ENCODE data around the gene MON2.
"Not testable (repeated sequence)": the region's sequence is repeated elsewhere in the genome, so short reads cannot be mapped to it uniquely, and the experiment has no call there.

MON2 gene

GRCh38 chr12:62448436-62448835 lies 18.2 kb upstream of the MON2 start:
- no peaks in the 10 kb centered on the region for H3K4me1 ChIP-seq (ENCODE audit: control insufficient read depth, insufficient read depth, low read length)
- no peaks in the 10 kb centered on the region; the same call in 1 of the 2 replicates for H3K27me3 ChIP-seq (ENCODE audit: control insufficient read depth, insufficient read depth, low read length)
- H3K27ac ChIP-seq (ENCODE audit: low read depth, low read length): no peak overlapping the region
- no peaks in the 10 kb centered on the region for H3K36me3 ChIP-seq (ENCODE audit: control insufficient read depth, insufficient read depth, low read length)
- no peak overlapping the region for H3K4me3 ChIP-seq (ENCODE audit: low read depth, low read length)
- H3K9ac ChIP-seq (ENCODE audit: low read length): no peak overlapping the region
- no peaks in the 10 kb centered on the region for H3K9me3 ChIP-seq (ENCODE audit: control insufficient read depth, insufficient read depth, low read depth, low read length)

GRCh38 chr12:62455429-62455828 lies 11.2 kb upstream of the MON2 start:
- H3K4me3 ChIP-seq (ENCODE audit: low read depth, low read length); H3K27me3 ChIP-seq (ENCODE audit: control insufficient read depth, insufficient read depth, low read length); H3K9ac ChIP-seq (ENCODE audit: low read length); H3K27ac ChIP-seq (ENCODE audit: low read depth, low read length); H3K9me3 ChIP-seq (ENCODE audit: control insufficient read depth, insufficient read depth, low read depth, low read length); H3K36me3 ChIP-seq (ENCODE audit: control insufficient read depth, insufficient read depth, low read length); H3K4me1 ChIP-seq (ENCODE audit: control insufficient read depth, insufficient read depth, low read length): not testable (repeated sequence)

- H3K4me1 ChIP-seq (ENCODE audit: control insufficient read depth, insufficient read depth, low read length): no peaks in the 10 kb centered on the region
- no peak overlapping the region for H3K27ac ChIP-seq (ENCODE audit: low read depth, low read length)
- H3K9ac ChIP-seq (ENCODE audit: low read length): no peak overlapping the region
- H3K27me3 ChIP-seq (ENCODE audit: control insufficient read depth, insufficient read depth, low read length): no peaks in the 10 kb centered on the region
- H3K36me3 ChIP-seq (ENCODE audit: control insufficient read depth, insufficient read depth, low read length): no peaks in the 10 kb centered on the region
- H3K9me3 ChIP-seq (ENCODE audit: control insufficient read depth, insufficient read depth, low read depth, low read length): peaks cover 13% of the 10 kb centered on the region
- no peak overlapping the region for H3K4me3 ChIP-seq (ENCODE audit: low read depth, low read length)
These were observed 8.0 kb upstream of the MON2 start for GRCh38 chr12:62458626-62459025.

GRCh38 chr12:62459976-62460375 lies 6.7 kb upstream of the MON2 start:
- Histone ChIP-seq H3K9ac (ENCODE audit: low read length) (no peak overlapping the region), H3K4me3 (ENCODE audit: low read depth, low read length) (no peak overlapping the region), H3K27me3 (ENCODE audit: control insufficient read depth, insufficient read depth, low read length) (no peaks in the 10 kb centered on the region), H3K9me3 (ENCODE audit: control insufficient read depth, insufficient read depth, low read depth, low read length) (peaks cover 16% of the 10 kb centered on the region), H3K4me1 (ENCODE audit: control insufficient read depth, insufficient read depth, low read length) (no peaks in the 10 kb centered on the region), H3K36me3 (ENCODE audit: control insufficient read depth, insufficient read depth, low read length) (no peaks in the 10 kb centered on the region), H3K27ac (ENCODE audit: low read depth, low read length) (no peak overlapping the region)

- not testable (repeated sequence) for H3K9ac ChIP-seq (ENCODE audit: low read length); H3K27me3 ChIP-seq (ENCODE audit: control insufficient read depth, insufficient read depth, low read length); H3K4me3 ChIP-seq (ENCODE audit: low read depth, low read length); H3K4me1 ChIP-seq (ENCODE audit: control insufficient read depth, insufficient read depth, low read length); H3K27ac ChIP-seq (ENCODE audit: low read depth, low read length); H3K36me3 ChIP-seq (ENCODE audit: control insufficient read depth, insufficient read depth, low read length)
- peaks cover 13% of the 10 kb centered on the region for H3K9me3 ChIP-seq (ENCODE audit: control insufficient read depth, insufficient read depth, low read depth, low read length)
These were observed 5.3 kb upstream of the MON2 start for GRCh38 chr12:62461171-62461837.

GRCh38 chr12:62463252-62463651 lies 3.4 kb upstream of the MON2 start:
- H3K36me3 ChIP-seq (ENCODE audit: control insufficient read depth, insufficient read depth, low read length); H3K4me1 ChIP-seq (ENCODE audit: control insufficient read depth, insufficient read depth, low read length); H3K27me3 ChIP-seq (ENCODE audit: control insufficient read depth, insufficient read depth, low read length); H3K4me3 ChIP-seq (ENCODE audit: low read depth, low read length); H3K27ac ChIP-seq (ENCODE audit: low read depth, low read length); H3K9ac ChIP-seq (ENCODE audit: low read length): not testable (repeated sequence)
- H3K9me3 ChIP-seq (ENCODE audit: control insufficient read depth, insufficient read depth, low read depth, low read length): peaks cover 13% of the 10 kb centered on the region

GRCh38 chr12:62466018-62466593 lies 520 bp upstream of the MON2 start:
- Histone ChIP-seq H3K36me3 (ENCODE audit: control insufficient read depth, insufficient read depth, low read length) (no peaks in the 10 kb centered on the region), H3K27ac (ENCODE audit: low read depth, low read length) (no peak overlapping the region), H3K4me3 (ENCODE audit: low read depth, low read length) (peak overlapping the region; percentile 94), H3K9me3 (ENCODE audit: control insufficient read depth, insufficient read depth, low read depth, low read length) (peaks cover 8% of the 10 kb centered on the region), H3K4me1 (ENCODE audit: control insufficient read depth, insufficient read depth, low read length) (no peaks in the 10 kb centered on the region), H3K9ac (ENCODE audit: low read length) (peak overlapping the region; percentile 64), H3K27me3 (ENCODE audit: control insufficient read depth, insufficient read depth, low read length) (no peaks in the 10 kb centered on the region)

- H3K27ac ChIP-seq (ENCODE audit: low read depth, low read length): no peak overlapping the region
- H3K27me3 ChIP-seq (ENCODE audit: control insufficient read depth, insufficient read depth, low read length): no peaks in the 10 kb centered on the region
- H3K4me3 ChIP-seq (ENCODE audit: low read depth, low read length): peak overlapping the region; percentile 37
- no peaks in the 10 kb centered on the region for H3K36me3 ChIP-seq (ENCODE audit: control insufficient read depth, insufficient read depth, low read length)
- H3K9me3 ChIP-seq (ENCODE audit: control insufficient read depth, insufficient read depth, low read depth, low read length): peaks cover 3% of the 10 kb centered on the region; the same call in 1 of the 2 replicates
- no peak overlapping the region for H3K9ac ChIP-seq (ENCODE audit: low read length)
- peaks cover 5% of the 10 kb centered on the region; the same call in 1 of the 2 replicates for H3K4me1 ChIP-seq (ENCODE audit: control insufficient read depth, insufficient read depth, low read length)
These were observed 1.8 kb downstream of the MON2 start for GRCh38 chr12:62468397-62468796.

GRCh38 chr12:62468935-62469334 lies 2.3 kb downstream of the MON2 start:
- no peak overlapping the region for H3K9ac ChIP-seq (ENCODE audit: low read length)
- H3K27me3 ChIP-seq (ENCODE audit: control insufficient read depth, insufficient read depth, low read length): no peaks in the 10 kb centered on the region
- no peak overlapping the region for H3K27ac ChIP-seq (ENCODE audit: low read depth, low read length)
- H3K9me3 ChIP-seq (ENCODE audit: control insufficient read depth, insufficient read depth, low read depth, low read length): peaks cover 3% of the 10 kb centered on the region; the same call in 1 of the 2 replicates
- H3K4me3 ChIP-seq (ENCODE audit: low read depth, low read length): peak overlapping the region; percentile 37
- H3K4me1 ChIP-seq (ENCODE audit: control insufficient read depth, insufficient read depth, low read length): peaks cover 5% of the 10 kb centered on the region; the same call in 1 of the 2 replicates
- H3K36me3 ChIP-seq (ENCODE audit: control insufficient read depth, insufficient read depth, low read length): no peaks in the 10 kb centered on the region

- no peaks in the 10 kb centered on the region for H3K27me3 ChIP-seq (ENCODE audit: control insufficient read depth, insufficient read depth, low read length)
- no peak overlapping the region for H3K9ac ChIP-seq (ENCODE audit: low read length)
- no peak overlapping the region for H3K4me3 ChIP-seq (ENCODE audit: low read depth, low read length)
These were observed 3.1 kb downstream of the MON2 start for GRCh38 chr12:62469704-62470103.

GRCh38 chr12:62471734-62472133 lies 5.1 kb downstream of the MON2 start:
- peaks cover 5% of the 10 kb centered on the region; the same call in 1 of the 2 replicates for H3K4me1 ChIP-seq (ENCODE audit: control insufficient read depth, insufficient read depth, low read length)
- no peaks in the 10 kb centered on the region for H3K36me3 ChIP-seq (ENCODE audit: control insufficient read depth, insufficient read depth, low read length)
- no peak overlapping the region for H3K4me3 ChIP-seq (ENCODE audit: low read depth, low read length)
- no peak overlapping the region for H3K9ac ChIP-seq (ENCODE audit: low read length)
- no peak overlapping the region for H3K27ac ChIP-seq (ENCODE audit: low read depth, low read length)
- H3K9me3 ChIP-seq (ENCODE audit: control insufficient read depth, insufficient read depth, low read depth, low read length): no peaks in the 10 kb centered on the region
- no peaks in the 10 kb centered on the region for H3K27me3 ChIP-seq (ENCODE audit: control insufficient read depth, insufficient read depth, low read length)

More at GRCh38 chr12:62469704-62470103, 3.1 kb downstream of the MON2 start:
- Histone ChIP-seq H3K27ac (ENCODE audit: low read depth, low read length) (no peak overlapping the region), H3K36me3 (ENCODE audit: control insufficient read depth, insufficient read depth, low read length) (no peaks in the 10 kb centered on the region), H3K4me1 (ENCODE audit: control insufficient read depth, insufficient read depth, low read length) (peaks cover 5% of the 10 kb centered on the region; the same call in 1 of the 2 replicates), H3K9me3 (ENCODE audit: control insufficient read depth, insufficient read depth, low read depth, low read length) (no peaks in the 10 kb centered on the region)

Data from HUES6 (cell line).